ENCODE results near the gene MAML2.

The MAML2 gene

GRCh38 chr11:96075532-96075959 lies 267.4 kb downstream of the MAML2 start:
- DNase-seq (ENCODE audit: low read depth) = peak; percentile 54
- TF ChIP-seq CTCF (IDR thresholded peaks at IDR 0.05; ENCODE audit: insufficient read depth, low read depth, low read length, missing control alignments) = no peak
- H3K4me3 ChIP-seq (ENCODE audit: low read depth, low read length) = no peak overlapping the region

- no peak for DNase-seq (ENCODE audit: low read depth)
- TF ChIP-seq CTCF (IDR thresholded peaks at IDR 0.05; ENCODE audit: insufficient read depth, low read depth, low read length, missing control alignments) = no peak
- no peak overlapping the region for H3K4me3 ChIP-seq (ENCODE audit: low read depth, low read length)
Measured at GRCh38 chr11:96074551-96075310, 268.3 kb downstream of the MAML2 start.

- no peak for TF ChIP-seq CTCF (IDR thresholded peaks at IDR 0.05; ENCODE audit: insufficient read depth, low read depth, low read length, missing control alignments)
- H3K4me3 ChIP-seq (ENCODE audit: low read depth, low read length) = no peak overlapping the region
- DNase-seq (ENCODE audit: low read depth) = no peak
Measured at GRCh38 chr11:96073536-96073935, 269.5 kb downstream of the MAML2 start.

GRCh38 chr11:96072592-96072991 lies 270.4 kb downstream of the MAML2 start:
- DNase-seq (ENCODE audit: low read depth) = no peak
- H3K4me3 ChIP-seq (ENCODE audit: low read depth, low read length) = no peak overlapping the region
- TF ChIP-seq CTCF (IDR thresholded peaks at IDR 0.05; ENCODE audit: insufficient read depth, low read depth, low read length, missing control alignments) = no peak

- no peak for TF ChIP-seq CTCF (IDR thresholded peaks at IDR 0.05; ENCODE audit: insufficient read depth, low read depth, low read length, missing control alignments)
- no peak for DNase-seq (ENCODE audit: low read depth)
- no peak overlapping the region for H3K4me3 ChIP-seq (ENCODE audit: low read depth, low read length)
Measured at GRCh38 chr11:96070453-96070852, 272.5 kb downstream of the MAML2 start.

GRCh38 chr11:96067160-96067559 lies 275.8 kb downstream of the MAML2 start:
- no peak for TF ChIP-seq CTCF (IDR thresholded peaks at IDR 0.05; ENCODE audit: insufficient read depth, low read depth, low read length, missing control alignments)
- no peak for DNase-seq (ENCODE audit: low read depth)
- H3K4me3 ChIP-seq (ENCODE audit: low read depth, low read length) = no peak overlapping the region

- H3K4me3 ChIP-seq (ENCODE audit: low read depth, low read length) = no peak overlapping the region
- DNase-seq (ENCODE audit: low read depth) = no peak
- no peak for TF ChIP-seq CTCF (IDR thresholded peaks at IDR 0.05; ENCODE audit: insufficient read depth, low read depth, low read length, missing control alignments)
Measured at GRCh38 chr11:96065379-96065778, 277.6 kb downstream of the MAML2 start.
